Calu3 (cell line): ENCODE results near the gene GHR. TPM values are rescaled to one million over a fixed set of nuclear protein-coding genes. Genes with fewer than 3 reads are reported as not detected.

Source experiments
- BruUV-seq: library from RNA; stranded (reverse); fragments of 400-500 nt; replicated peaks from 2 replicates; lab custom pipeline; 2021; lab: Mats Ljungman, UMichigan
- CTCF ChIA-PET: fragments of 300-600 bp; sonication (Branson Sonifier 250); formaldehyde crosslinking; loops from one replicate; lab custom pipeline; 2022; ENCODE audit warnings: antibody characterized with exemption; lab: Charles Lee
- DNase-seq: peaks from one replicate; pipeline ENCODE4 v3.0.0; 2022
- H3K27ac Mint-ChIP-seq: one replicate; pipeline ENCODE4 v1.8.0; 2022; ENCODE audit warnings: mixed read lengths; ENCODE audit not compliant: unreplicated experiment
- H3K27me3 Mint-ChIP-seq: one replicate; pipeline ENCODE4 v1.8.0; 2022; ENCODE audit warnings: mixed read lengths; ENCODE audit not compliant: unreplicated experiment
- H3K36me3 Mint-ChIP-seq: one replicate; pipeline ENCODE4 v1.8.0; 2022; ENCODE audit warnings: mild to moderate bottlenecking, moderate library complexity, mixed read lengths; ENCODE audit not compliant: insufficient read depth, unreplicated experiment
- H3K4me1 Mint-ChIP-seq: one replicate; pipeline ENCODE4 v1.8.0; 2022; ENCODE audit warnings: mild to moderate bottlenecking, low read depth, mixed read lengths; ENCODE audit not compliant: unreplicated experiment
- H3K4me3 Mint-ChIP-seq: one replicate; pipeline ENCODE4 v1.8.0; 2022; ENCODE audit warnings: mild to moderate bottlenecking, low read depth, moderate library complexity, mixed read lengths; ENCODE audit not compliant: unreplicated experiment
- H3K9me3 Mint-ChIP-seq: one replicate; pipeline ENCODE4 v1.8.0; 2022; ENCODE audit warnings: low read depth, mixed read lengths; ENCODE audit not compliant: unreplicated experiment
- intact Hi-C: fragments of 100-400 bp; cut with micrococcal nuclease; formaldehyde crosslinking; loops from one replicate; pipeline ENCODE4 v1.10.0; 2022; ENCODE audit not compliant: unreplicated experiment
- total RNA-seq: library from RNA; stranded (reverse); gene quantifications from 2 replicates; pipeline ENCODE4 v1.2.3, GENCODE V29; 2022
- TF ChIP-seq, protein P1 (sequence below): fragments of 200-600 bp; IDR thresholded peaks from one replicate; pipeline ENCODE4 v1.8.0; 2022; ENCODE audit warnings: antibody characterized with exemption; ENCODE audit not compliant: unreplicated experiment

The GHR gene
- total RNA-seq, 1 experiment from 2014 or later = 0.45 TPM

DNA sequence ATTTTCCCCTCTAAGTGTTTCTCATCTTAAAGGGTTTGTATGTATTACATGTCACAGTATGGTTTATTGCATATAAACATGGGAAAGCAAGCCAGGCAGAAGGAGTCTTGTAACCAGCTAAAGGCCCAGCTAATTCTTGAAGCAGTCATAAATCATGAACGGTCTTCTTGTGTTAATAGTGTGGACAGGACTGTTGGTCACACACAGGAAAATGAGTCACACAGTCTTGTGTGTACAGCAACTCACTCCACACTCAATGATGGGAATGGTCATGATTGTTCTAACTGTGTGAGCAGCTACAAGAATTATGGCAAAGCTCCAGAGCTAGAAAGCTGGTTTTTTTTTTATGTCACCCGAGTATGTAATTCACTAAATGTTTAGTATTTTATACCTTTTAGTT lies 123.9 kb downstream of the GHR start:
- no TSS peak for BruUV-seq
- H3K4me1 Mint-ChIP-seq = no peaks in the 10 kb centered on the region
- TF ChIP-seq, protein P1, sequence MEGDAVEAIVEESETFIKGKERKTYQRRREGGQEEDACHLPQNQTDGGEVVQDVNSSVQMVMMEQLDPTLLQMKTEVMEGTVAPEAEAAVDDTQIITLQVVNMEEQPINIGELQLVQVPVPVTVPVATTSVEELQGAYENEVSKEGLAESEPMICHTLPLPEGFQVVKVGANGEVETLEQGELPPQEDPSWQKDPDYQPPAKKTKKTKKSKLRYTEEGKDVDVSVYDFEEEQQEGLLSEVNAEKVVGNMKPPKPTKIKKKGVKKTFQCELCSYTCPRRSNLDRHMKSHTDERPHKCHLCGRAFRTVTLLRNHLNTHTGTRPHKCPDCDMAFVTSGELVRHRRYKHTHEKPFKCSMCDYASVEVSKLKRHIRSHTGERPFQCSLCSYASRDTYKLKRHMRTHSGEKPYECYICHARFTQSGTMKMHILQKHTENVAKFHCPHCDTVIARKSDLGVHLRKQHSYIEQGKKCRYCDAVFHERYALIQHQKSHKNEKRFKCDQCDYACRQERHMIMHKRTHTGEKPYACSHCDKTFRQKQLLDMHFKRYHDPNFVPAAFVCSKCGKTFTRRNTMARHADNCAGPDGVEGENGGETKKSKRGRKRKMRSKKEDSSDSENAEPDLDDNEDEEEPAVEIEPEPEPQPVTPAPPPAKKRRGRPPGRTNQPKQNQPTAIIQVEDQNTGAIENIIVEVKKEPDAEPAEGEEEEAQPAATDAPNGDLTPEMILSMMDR = no peak
- no peak overlapping the region for H3K27ac Mint-ChIP-seq
- H3K4me3 Mint-ChIP-seq = no peak overlapping the region
- no peaks in the 10 kb centered on the region for H3K36me3 Mint-ChIP-seq
- CTCF ChIA-PET = no interaction called here
- peaks cover under 1% of the 10 kb centered on the region for H3K9me3 Mint-ChIP-seq
- intact Hi-C loops = no loop called here
- peaks cover 40% of the 10 kb centered on the region for H3K27me3 Mint-ChIP-seq
- DNase-seq = no peak

DNA sequence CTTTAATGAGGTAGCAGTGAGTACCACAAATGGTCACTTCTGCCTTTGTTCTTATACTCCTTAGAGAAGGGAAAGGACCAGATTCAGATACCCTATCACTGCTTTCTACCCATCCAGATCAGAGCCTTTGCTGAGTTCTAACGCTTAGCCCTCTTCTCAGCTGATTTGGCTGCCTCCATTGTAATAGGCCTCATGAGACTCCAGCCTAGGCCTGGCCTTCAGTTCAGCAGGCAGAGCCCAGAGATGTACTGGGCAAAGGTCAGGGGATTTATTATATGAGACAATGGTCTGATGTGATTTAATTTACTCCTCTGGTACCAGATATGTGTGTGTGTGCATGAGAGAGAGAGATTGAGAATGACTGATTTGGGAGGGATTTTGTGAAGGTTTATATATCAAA lies 124.7 kb downstream of the GHR start:
- no peak for DNase-seq
- CTCF ChIA-PET = no interaction called here
- no peaks in the 10 kb centered on the region for H3K4me1 Mint-ChIP-seq
- H3K9me3 Mint-ChIP-seq = no peaks in the 10 kb centered on the region
- H3K4me3 Mint-ChIP-seq = no peak overlapping the region
- H3K36me3 Mint-ChIP-seq = no peaks in the 10 kb centered on the region
- H3K27ac Mint-ChIP-seq = no peak overlapping the region
- H3K27me3 Mint-ChIP-seq = peaks cover 40% of the 10 kb centered on the region
- no TSS peak for BruUV-seq
- TF ChIP-seq, protein P1 = no peak
- intact Hi-C loops = no loop called here

DNA sequence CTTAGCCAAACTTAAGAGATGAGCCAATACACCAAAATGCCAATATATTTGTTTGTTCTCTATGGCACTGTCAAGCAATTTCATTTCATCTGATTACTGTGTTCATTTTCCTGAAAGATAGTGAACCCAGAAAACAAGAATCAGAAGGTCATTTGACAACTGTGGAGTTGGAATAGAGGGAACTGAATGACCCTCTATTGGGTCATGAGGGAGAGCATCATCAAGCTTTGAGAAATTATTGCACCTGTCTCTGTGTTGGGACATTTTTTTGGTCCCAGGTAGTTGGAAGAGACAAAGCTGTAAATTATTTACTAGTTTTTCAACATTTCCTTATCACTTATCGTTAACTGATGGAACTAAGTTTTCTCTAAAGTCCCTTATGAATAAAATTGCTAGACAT lies 129.4 kb downstream of the GHR start:
- CTCF ChIA-PET = interaction anchor here (0.7 kb wide), 1 partner anchor 127 kb away, joined by 3 read pairs; no protein-coding TSS in a partner anchor
- BruUV-seq = no TSS peak
- Mint-ChIP-seq H3K9me3 (no peaks in the 10 kb centered on the region), H3K27me3 (peaks cover 28% of the 10 kb centered on the region), H3K27ac (no peak overlapping the region), H3K36me3 (no peaks in the 10 kb centered on the region), H3K4me1 (no peaks in the 10 kb centered on the region), H3K4me3 (no peak overlapping the region)
- TF ChIP-seq, protein P1 = no peak
- DNase-seq = no peak
- intact Hi-C loops = no loop called here

DNA sequence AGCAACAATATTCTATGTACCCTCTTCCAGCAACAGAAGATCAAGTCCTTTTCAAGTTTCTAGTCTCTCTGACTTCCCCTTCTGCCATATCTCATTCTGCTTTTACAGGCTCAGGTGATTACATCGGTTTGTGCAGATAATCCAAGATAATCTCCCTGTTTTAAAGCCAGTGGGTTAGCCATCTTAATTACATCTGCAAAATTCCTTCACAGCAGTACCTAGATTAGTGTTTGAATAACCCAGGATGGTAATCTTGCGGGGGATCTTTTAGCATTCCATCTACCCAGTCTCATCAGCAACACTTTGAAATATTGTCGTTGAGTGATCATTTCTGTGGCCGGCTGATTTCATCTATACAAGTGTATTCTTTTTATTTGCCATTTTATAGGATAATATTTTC lies 130.2 kb downstream of the GHR start:
- intact Hi-C loops = no loop called here
- no peaks in the 10 kb centered on the region for H3K4me1 Mint-ChIP-seq
- CTCF ChIA-PET = no interaction called here
- no peak for DNase-seq
- no peak overlapping the region for H3K27ac Mint-ChIP-seq
- no TSS peak for BruUV-seq
- no peaks in the 10 kb centered on the region for H3K9me3 Mint-ChIP-seq
- TF ChIP-seq, protein P1 = no peak
- H3K27me3 Mint-ChIP-seq = peaks cover 28% of the 10 kb centered on the region
- H3K4me3 Mint-ChIP-seq = no peak overlapping the region
- H3K36me3 Mint-ChIP-seq = no peaks in the 10 kb centered on the region
